GM12891 (cell line): Measurements from ENCODE around the gene STX19.

Source experiments
- DNase-seq: peaks from one replicate; pipeline ENCODE4 v3.0.0; 2011; ENCODE audit warnings: low spot score; ENCODE audit not compliant: insufficient read length
- FAIRE-seq: peaks from 2 replicates; lab custom pipeline; 2011; peaks lifted over from hg19 to GRCh38; lab: Jason Lieb, UNC
- PAX5 ChIP-seq: IDR thresholded peaks from 2 replicates; pipeline ENCODE4 v1.6.1; 2011; ENCODE audit warnings: low read length, moderate library complexity, mild to moderate bottlenecking; ENCODE audit not compliant: insufficient read depth, severe bottlenecking
- POLR2A ChIP-seq: IDR thresholded peaks from 2 replicates; pipeline ENCODE4 v1.6.1; 2011; ENCODE audit warnings: low read depth, low read length, control low read depth
- POLR2AphosphoS5 ChIP-seq: IDR thresholded peaks from 2 replicates; pipeline ENCODE4 v1.6.1; 2011; ENCODE audit warnings: low read depth, low read length, control low read depth
- POU2F2 ChIP-seq: IDR thresholded peaks from 2 replicates; pipeline ENCODE4 v1.6.1; 2011; ENCODE audit warnings: low read depth, mild to moderate bottlenecking, control low read depth, low read length, moderate library complexity
- SPI1 ChIP-seq: IDR thresholded peaks from 2 replicates; pipeline ENCODE4 v1.6.1; 2011; ENCODE audit warnings: low read depth, low read length, control low read depth
- TAF1 ChIP-seq: IDR thresholded peaks from 2 replicates; pipeline ENCODE4 v1.6.1; 2011; ENCODE audit warnings: low read depth, low read length, control low read depth

STX19 gene

DNA sequence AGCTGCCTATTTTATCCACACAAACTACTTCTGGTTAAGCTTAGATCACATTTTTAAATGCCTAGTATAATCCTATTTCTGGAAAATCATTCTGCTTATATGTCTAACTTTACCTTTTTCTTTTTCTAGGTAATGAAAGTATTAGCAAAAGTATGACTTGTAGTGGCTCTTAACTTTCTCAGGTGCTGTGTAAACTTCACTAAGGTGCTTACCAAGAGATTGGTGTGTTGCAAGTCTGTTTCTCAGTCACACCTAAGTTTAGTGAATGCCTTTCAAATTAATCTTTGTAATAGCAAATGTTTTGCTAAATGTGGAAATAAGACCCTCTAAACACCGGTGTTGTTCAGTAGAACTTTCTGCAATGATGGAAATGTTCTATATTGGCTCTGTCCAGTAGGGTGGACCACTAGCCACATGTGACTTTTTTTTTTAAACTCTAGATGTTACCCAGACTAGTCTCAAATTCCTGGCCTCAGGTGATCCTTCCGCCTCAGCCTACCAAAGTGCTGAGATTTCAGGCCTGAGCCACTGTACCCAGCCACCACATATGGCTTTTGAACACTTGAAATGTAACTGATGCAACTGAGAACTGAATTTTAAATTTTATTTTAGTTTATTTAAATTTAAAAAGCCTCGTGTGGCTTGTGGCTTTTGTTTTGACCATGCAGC lies 26.4 kb downstream of the STX19 start:
- no peak for DNase-seq
- no peak for TF ChIP-seq POLR2AphosphoS5
- no peak for FAIRE-seq

DNA sequence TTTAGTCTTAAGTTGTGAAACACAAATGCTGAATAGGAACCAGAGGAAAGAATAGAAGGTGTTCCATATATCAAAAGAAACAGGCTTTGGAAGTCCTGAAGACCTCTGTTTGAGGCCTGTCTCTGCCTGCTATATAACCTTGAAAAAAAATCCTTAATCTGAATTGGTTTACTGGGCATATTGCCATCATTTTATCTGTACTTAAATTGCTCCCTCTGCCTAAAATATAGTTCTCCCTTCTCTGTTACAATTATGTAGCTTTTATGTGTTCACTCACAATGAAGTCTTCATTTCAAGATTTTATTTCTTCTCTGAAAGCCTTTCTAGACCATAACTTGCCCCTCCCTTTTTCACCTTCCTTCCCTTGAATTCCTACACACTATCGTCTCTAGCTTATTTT lies 27.2 kb downstream of the STX19 start:
- no peak for DNase-seq
- TF ChIP-seq PAX5 (no peak), POLR2AphosphoS5 (no peak), POU2F2 (no peak), TAF1 (no peak), POLR2A (no peak), SPI1 (no peak)
- FAIRE-seq, result no peak

DNA sequence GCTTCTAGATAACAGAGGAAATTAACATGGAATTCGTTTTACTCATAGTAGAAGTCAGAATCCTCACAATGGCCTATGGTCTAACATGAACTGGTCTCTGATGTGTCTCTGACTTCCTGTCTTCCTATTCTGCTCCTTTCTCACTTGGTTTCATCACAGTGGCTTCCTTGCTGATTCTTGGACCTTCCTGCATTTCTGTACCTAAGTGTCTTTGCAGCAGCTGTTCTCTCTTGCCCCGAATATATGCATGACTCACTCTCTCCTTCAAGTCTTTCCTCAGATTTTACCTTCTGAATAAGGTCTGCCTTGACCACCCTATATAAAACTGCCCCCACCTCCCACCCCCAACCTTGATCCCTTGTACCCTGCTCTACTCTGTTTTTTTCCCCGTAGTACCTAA lies 34.3 kb downstream of the STX19 start:
- FAIRE-seq, result no peak
- DNase-seq, result no peak

DNA sequence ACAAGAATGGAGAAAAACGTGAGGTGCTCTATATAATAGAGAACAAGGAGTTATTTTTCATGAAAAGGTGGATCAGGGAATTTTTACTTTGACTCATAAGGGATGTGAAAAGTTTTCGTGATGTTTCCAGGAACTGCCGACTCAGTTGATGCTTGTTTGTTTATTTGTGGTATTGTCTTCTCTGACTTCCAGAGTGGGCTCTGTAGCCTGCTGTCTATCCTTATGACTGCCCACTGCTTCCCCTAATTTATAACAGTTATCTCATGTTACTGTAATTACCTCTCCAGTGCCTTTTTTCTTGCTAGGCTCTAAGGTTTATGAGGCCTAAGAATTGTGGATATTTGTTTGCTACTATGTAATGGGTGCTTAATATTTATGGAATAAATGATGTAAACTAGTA lies 36.2 kb downstream of the STX19 start:
- TF ChIP-seq TAF1 (no peak), POLR2A (no peak), SPI1 (no peak), PAX5 (no peak), POLR2AphosphoS5 (no peak), POU2F2 (no peak)
- DNase-seq (no peak), FAIRE-seq (no peak)

More for the DNA sequence above, 34.3 kb downstream of the STX19 start:
- TF ChIP-seq POU2F2 (no peak), PAX5 (no peak), POLR2AphosphoS5 (no peak), POLR2A (no peak), TAF1 (no peak), SPI1 (no peak)

DNA sequence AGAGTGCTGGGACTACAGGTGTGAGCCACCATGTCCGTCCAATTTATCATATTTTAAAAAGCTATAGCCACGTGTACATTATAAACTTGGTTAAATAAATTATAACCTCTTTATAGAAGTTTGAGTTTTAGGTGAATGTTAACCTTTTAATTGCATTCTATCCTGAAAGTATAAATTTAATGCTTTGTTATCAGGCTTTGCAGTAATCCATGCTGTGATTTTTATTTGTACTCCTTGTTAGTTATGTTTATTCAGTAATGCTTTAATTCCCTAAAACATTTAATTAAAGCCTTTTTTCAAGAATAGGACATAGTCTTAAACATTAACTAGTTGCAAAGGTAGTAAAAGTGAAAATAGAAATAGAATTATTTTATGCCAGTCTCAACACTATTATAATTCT lies 36.8 kb downstream of the STX19 start:
- DNase-seq, result no peak
- FAIRE-seq, result no peak
- TF ChIP-seq PAX5 (no peak), SPI1 (no peak), POLR2A (no peak), POLR2AphosphoS5 (no peak), TAF1 (no peak), POU2F2 (no peak)

DNA sequence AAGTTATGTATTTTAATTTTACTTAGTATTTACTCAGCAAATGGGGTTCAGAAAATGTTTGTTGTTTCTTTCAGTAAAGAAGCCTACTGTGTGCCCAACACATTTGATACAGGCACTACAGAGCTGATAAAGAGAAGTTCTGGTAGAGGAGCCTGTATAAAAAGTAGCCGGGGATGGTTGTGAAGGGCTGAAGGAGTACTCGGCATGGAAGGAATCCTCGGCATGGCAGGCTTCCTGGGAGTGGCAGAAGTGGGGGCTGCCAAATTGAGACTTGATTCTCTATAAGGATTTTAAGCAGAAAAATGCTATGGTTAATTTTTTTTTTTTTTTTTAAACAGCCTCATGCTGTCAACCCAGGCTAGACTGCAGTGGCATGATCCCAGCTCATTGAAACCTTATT lies 39.2 kb downstream of the STX19 start:
- DNase-seq (no peak), FAIRE-seq (no peak)
- TF ChIP-seq POLR2A (no peak), POLR2AphosphoS5 (no peak), PAX5 (no peak), POU2F2 (no peak), SPI1 (no peak), TAF1 (no peak)

DNA sequence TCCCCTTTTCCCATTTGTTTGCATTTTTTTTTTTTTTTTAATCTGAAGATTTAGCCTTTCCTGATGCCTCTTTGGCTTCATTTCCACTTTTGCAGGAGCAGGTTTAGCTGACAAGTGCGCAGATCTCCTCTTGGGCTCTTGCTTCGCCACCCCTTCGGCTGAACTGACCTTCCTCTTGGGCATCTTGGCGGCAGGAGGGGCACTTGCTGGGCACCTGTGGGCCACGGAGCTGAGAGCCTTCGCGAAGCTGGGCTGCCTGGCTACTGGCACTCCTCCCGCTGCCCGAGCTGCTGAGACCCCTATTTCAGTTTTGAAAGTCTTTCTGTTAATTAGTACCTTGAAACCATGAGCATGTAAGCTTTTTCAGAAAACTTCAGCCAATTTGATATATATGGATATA lies 39.6 kb downstream of the STX19 start:
- FAIRE-seq (no peak), DNase-seq (no peak)
- TF ChIP-seq POLR2AphosphoS5 (no peak), PAX5 (no peak), POU2F2 (no peak), SPI1 (no peak), TAF1 (no peak), POLR2A (no peak)

DNA sequence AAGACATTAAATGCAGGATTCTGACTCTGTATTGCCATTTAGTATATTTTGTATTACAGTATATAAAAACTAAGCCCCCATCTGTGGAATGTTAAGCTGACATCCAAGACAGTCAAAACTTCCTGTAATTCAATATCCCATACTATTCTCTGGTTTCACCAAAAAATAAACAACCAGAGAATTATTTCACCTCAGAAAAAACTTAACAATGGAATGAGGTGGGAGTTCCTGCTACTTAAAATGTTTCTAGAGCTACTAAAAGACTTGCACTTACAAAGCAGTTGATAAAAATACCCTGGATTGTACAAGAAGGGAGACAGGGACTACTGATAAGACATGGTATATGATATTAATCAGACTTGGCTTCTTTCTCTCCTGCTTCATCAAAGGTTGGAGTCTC lies 40.1 kb downstream of the STX19 start:
- TF ChIP-seq POLR2AphosphoS5 (no peak), POU2F2 (no peak)
- FAIRE-seq (no peak), DNase-seq (no peak)

DNA sequence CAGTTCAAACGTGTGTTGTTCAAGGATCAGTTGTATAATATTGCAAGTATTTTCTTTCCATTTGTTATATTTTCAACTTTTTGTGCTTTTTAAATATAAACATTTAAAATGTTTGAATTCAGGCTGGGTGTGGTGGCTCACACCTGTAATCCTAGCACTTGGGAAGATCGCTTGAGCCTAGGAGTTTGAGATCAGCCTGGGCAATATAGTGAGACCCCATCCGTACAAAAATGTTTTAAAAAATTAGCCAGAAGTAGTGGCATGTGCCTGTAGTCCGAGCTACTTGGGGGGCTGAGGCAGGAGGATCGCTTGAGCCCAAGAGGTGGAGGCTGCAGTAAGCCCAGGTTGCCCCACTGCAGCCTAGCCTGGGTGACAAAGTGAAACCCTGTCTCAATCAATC lies 43.8 kb downstream of the STX19 start:
- TF ChIP-seq TAF1 (no peak), PAX5 (no peak)
- no peak for FAIRE-seq
- no peak for DNase-seq

DNA sequence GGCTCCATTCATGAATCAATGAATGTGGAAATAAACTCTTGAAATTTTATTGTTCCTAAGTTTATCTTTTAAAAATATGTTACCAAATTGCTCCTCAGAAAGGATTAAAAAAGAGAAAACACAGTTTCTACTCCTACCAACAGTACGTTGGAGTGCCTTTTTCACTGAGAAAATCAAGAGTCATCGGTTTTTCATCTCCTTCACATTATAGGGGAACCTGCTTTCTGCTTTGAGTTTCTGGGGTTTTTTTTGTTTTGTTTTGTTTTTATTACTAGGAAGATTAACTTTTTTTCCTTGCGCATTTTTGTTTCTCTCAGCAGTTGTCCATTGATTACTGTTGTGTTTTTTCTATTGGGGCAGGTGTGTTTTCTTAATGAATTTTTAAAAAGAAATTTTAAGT lies 45.0 kb downstream of the STX19 start:
- FAIRE-seq, result no peak
- TF ChIP-seq POLR2AphosphoS5 (no peak), SPI1 (no peak), TAF1 (no peak), PAX5 (no peak), POU2F2 (no peak), POLR2A (no peak)
- DNase-seq, result no peak
